Kidney epithelial cell (primary cell): ENCODE results near the gene GJC2. TPM values are rescaled to one million over a fixed set of nuclear protein-coding genes. Genes with fewer than 3 reads are reported as not detected.

Experiments
- DNase-seq: peaks from one replicate; pipeline ENCODE4 v3.0.0-alpha.2; 2010; ENCODE audit warnings: low read depth
- H3K27me3 ChIP-seq: 2 replicates; pipeline ENCODE4 v1.6.0; 2011; ENCODE audit warnings: low read length; ENCODE audit not compliant: control insufficient read depth, insufficient read depth
- H3K36me3 ChIP-seq: 2 replicates; pipeline ENCODE4 v1.5.1; 2011; ENCODE audit warnings: low read length; ENCODE audit not compliant: control insufficient read depth, insufficient read depth
- H3K4me3 ChIP-seq: 2 replicates; pipeline ENCODE4 v1.5.1; 2011; ENCODE audit warnings: low read depth, mild to moderate bottlenecking, control low read depth, low read length
- CTCF ChIP-seq: IDR thresholded peaks from 2 replicates; pipeline ENCODE4 v1.5.1; 2011; ENCODE audit warnings: mild to moderate bottlenecking, moderate library complexity, low read length, control low read depth, inconsistent platforms; ENCODE audit not compliant: insufficient read depth, poor library complexity, severe bottlenecking
- total RNA-seq: library from RNA; depleted of rRNA; stranded (reverse); fragments of >200 nt; gene quantifications from 2 replicates; pipeline ENCODE4 v1.2.3, GENCODE V29; 2015

Gene GJC2
- total RNA-seq, 1 donor from 2014 or later = 0.38 TPM

GRCh38 chr1:228206582-228207351, 57.0 kb downstream of the GJC2 start:
- Histone ChIP-seq H3K27me3 (peaks cover 31% of the 10 kb centered on the region), H3K4me3 (no peak overlapping the region), H3K36me3 (no peaks in the 10 kb centered on the region)
- DNase-seq = no peak
- TF ChIP-seq CTCF = no peak

GRCh38 chr1:228207381-228207810, 57.7 kb downstream of the GJC2 start:
- Histone ChIP-seq H3K4me3 (no peak overlapping the region), H3K36me3 (no peaks in the 10 kb centered on the region), H3K27me3 (peaks cover 35% of the 10 kb centered on the region)
- no peak for TF ChIP-seq CTCF
- no peak for DNase-seq

DNA sequence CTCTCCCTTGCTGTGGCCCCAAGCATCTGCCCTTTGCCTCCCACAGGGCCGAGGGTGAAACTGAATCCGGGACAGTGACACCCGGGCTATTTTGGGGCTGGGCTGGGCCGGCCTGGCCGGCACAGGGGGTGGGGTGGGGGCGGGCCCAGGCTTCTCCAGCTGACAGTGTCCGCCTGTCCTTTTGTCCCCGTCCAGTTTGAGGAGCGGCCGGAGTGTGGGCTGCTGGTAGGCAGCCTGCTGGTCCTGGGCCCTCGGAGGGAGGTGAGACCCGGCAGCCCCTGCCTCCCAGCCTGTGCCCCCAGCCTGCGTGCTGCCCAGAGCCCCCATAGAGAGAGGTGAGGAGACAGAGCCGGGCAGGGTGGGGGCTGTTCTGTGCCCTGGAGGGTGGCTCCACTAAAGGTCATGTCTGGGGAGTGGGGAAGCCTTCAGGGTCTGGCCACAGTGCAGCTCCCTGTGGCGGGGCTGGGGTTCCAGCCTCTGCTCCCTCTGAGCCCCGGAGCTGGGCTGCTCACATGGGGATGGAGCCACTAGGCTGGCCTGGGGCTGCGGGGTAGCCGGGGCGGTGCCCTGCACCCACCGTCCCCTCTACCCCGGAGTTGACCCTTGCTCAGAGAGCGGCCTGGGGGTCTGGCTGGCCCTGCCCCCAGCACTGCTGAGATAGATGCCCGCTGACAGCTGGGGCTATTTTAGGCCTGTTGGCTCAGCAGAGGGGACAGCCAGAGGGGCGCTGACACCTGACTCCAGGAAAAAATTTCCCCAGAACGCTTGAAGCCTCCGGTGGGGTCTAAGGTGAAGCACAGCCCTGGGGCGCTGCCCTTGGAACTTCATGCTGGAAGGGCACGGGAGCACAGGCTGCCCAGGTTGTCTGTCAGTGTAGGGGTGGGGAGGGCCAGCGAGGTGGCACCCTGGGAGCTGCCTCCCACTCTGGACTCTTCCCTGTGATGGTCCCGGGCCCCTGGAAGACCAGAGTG, 58.4 kb downstream of the GJC2 start, which contains the start of gene OBSCN:
Gene OBSCN (plus strand): TSS at position 194 of the 971 bp plus-strand sequence. CDS start 3,740 bp downstream, outside the sequence.
- Histone ChIP-seq H3K4me3 (no peak within 1 kb of the TSS), H3K27me3 (peaks cover 38% of the 10 kb centered on the region), H3K36me3 (no peaks in the 10 kb centered on the region)
- no peak for TF ChIP-seq CTCF
- no peak for DNase-seq

GRCh38 chr1:228208831-228209551, 59.3 kb downstream of the GJC2 start:
- Histone ChIP-seq H3K36me3 (no peaks in the 10 kb centered on the region), H3K4me3 (no peak overlapping the region), H3K27me3 (peaks cover 38% of the 10 kb centered on the region)
- no peak for DNase-seq
- TF ChIP-seq CTCF = no peak

Other genes starting within 250 kb of the GJC2 start
- 10.1 and 10.3 TPM in 2 replicates for gene WNT9A, start 202.0 kb upstream of the GJC2 start, total RNA-seq
- not detected in 2 replicates for gene WNT3A, start 142.9 kb upstream of the GJC2 start, total RNA-seq
- 479 and 548 TPM in 2 replicates for gene ARF1, start 67.2 kb upstream of the GJC2 start, total RNA-seq
- 16.5 and 20.1 TPM in 2 replicates for gene C1orf35, start 46.6 kb upstream of the GJC2 start, total RNA-seq
- gene MRPL55, start 40.6 kb upstream of the GJC2 start, total RNA-seq = 68.7 and 73.5 TPM in 2 replicates
- 302 and 377 TPM in 2 replicates for gene GUK1, start 9.7 kb upstream of the GJC2 start, total RNA-seq
- 7.1 and 12.7 TPM in 2 replicates for gene IBA57, start 15.9 kb downstream of the GJC2 start, total RNA-seq
- 13.5 and 20.9 TPM in 2 replicates for gene OBSCN, start 58.1 kb downstream of the GJC2 start, total RNA-seq